ENCODE results near the gene TOMM70.

Gene TOMM70

GRCh38 chr3:100325827-100326226 lies 75.1 kb downstream of the TOMM70 start:
- DNase-seq (ENCODE audit: insufficient read length, low spot score) (no peak), FAIRE-seq (no peak)
- no peak for TF ChIP-seq CTCF (IDR thresholded peaks at IDR 0.05; ENCODE audit: insufficient read depth, missing control alignments)

DNA sequence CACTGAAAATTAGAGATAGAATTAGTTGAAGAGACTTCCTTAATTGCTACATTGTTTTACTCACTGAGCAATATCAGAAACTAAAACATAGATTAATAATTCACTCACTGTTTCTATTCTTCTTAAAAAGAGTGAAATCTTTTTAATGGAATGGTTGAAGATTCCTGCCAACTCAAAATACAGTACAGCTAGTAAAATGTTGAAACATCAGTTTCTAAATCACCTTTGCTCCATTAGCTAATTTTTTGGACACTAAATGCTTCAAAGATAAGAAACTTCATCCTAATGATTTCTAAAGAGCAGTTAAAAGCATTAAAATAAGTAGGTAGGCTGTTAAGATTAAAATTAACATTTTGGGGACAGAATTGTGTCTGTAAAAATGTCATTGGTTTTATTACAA lies 76.8 kb downstream of the TOMM70 start:
- no peak for TF ChIP-seq CTCF (IDR thresholded peaks at IDR 0.05; ENCODE audit: insufficient read depth, missing control alignments)
- FAIRE-seq (no peak), DNase-seq (ENCODE audit: insufficient read length, low spot score) (no peak)

DNA sequence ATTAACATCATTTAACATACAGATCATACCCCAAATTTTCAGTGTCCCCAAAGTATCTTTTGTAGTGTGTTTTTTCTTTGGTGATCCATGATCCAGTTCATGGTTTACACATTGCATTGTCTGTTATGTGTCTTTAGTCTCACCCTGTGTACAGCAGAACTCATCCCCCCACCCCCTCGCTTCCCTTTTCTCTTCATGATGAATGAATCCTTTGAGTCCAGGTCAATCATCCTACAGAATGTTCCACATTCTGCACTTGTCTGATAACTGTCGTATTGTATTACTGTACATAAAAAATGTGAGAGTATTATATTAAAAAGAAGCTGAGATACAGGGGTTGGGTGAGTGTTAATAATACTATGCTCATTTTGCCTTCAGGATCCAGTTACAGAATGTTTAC lies 80.9 kb downstream of the TOMM70 start:
- no peak for DNase-seq (ENCODE audit: insufficient read length, low spot score)
- no peak for FAIRE-seq
- TF ChIP-seq CTCF (IDR thresholded peaks at IDR 0.05; ENCODE audit: insufficient read depth, missing control alignments) = no peak

DNA sequence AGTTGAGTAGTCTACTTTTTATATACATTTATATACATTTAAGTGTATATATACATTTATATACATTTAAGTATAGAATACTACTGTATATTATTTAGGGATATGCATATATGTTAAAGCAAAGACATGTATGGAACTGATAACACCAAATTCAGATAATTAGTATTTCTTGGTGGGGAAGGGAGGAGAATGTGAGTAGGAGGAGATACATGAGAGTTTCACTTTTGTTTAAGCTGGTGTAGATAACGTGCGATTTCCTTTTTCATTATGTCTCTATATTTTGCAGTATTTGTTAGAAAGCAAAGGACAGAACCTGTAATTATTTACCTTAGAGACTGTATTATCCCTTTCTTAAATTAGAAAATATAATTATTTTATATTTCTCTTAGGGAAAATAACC lies 83.0 kb downstream of the TOMM70 start:
- TF ChIP-seq CTCF (IDR thresholded peaks at IDR 0.05; ENCODE audit: insufficient read depth, missing control alignments) = no peak
- FAIRE-seq = no peak
- DNase-seq (ENCODE audit: insufficient read length, low spot score) = no peak

GRCh38 chr3:100316641-100317069 lies 84.2 kb downstream of the TOMM70 start:
- FAIRE-seq = no peak

More at GRCh38 chr3:100316641-100317069, 84.2 kb downstream of the TOMM70 start:
- peak; percentile 72 for TF ChIP-seq CTCF (IDR thresholded peaks at IDR 0.05; ENCODE audit: insufficient read depth, missing control alignments)
- no peak for DNase-seq (ENCODE audit: insufficient read length, low spot score)
